IMR-90 (cell line): Measurements from ENCODE around the gene ADAMTSL2.

Experiments
- BHLHE40 ChIP-seq: fragments of 150-350 bp; IDR thresholded peaks from 2 replicates; pipeline ENCODE4 v1.6.1; 2016; ENCODE audit warnings: mild to moderate bottlenecking, low read depth, low read length
- CEBPB ChIP-seq: IDR thresholded peaks from 2 replicates; pipeline ENCODE4 v1.6.1; 2012; ENCODE audit warnings: low read depth, low read length, improper control_type of control experiment
- CHD1 ChIP-seq: IDR thresholded peaks from 2 replicates; pipeline ENCODE4 v1.6.1; 2012; ENCODE audit warnings: low read depth, low read length, improper control_type of control experiment
- MAFK ChIP-seq: IDR thresholded peaks from 2 replicates; pipeline ENCODE4 v1.6.1; 2012; ENCODE audit warnings: low read depth, low read length, improper control_type of control experiment
- MAZ ChIP-seq: IDR thresholded peaks from 2 replicates; pipeline ENCODE4 v1.6.1; 2012; ENCODE audit warnings: low read depth, mild to moderate bottlenecking, low read length, improper control_type of control experiment, moderate library complexity, borderline replicate concordance
- NFE2L2 ChIP-seq: fragments of 150-350 bp; IDR thresholded peaks from 2 replicates; pipeline ENCODE4 v1.6.1; 2016; ENCODE audit warnings: low read depth, mild to moderate bottlenecking, low read length
- POLR2A ChIP-seq: IDR thresholded peaks from 2 replicates; pipeline ENCODE4 v1.6.1; 2012; ENCODE audit warnings: mild to moderate bottlenecking, low read depth, low read length
- RAD21 ChIP-seq: IDR thresholded peaks from 2 replicates; pipeline ENCODE4 v1.6.1; 2012; ENCODE audit warnings: low read length, improper control_type of control experiment
- RFX5 ChIP-seq: IDR thresholded peaks from 2 replicates; pipeline ENCODE4 v1.8.0; 2012; ENCODE audit warnings: low read depth, mild to moderate bottlenecking, low read length, moderate library complexity
- TF ChIP-seq, protein P1 (sequence below): conservative IDR thresholded peaks from 2 replicates; pipeline ENCODE4 v1.5.1; 2012; ENCODE audit warnings: mild to moderate bottlenecking, low read depth, low read length, improper control_type of control experiment
- TF ChIP-seq, protein P2 (sequence below): fragments of 150-350 bp; IDR thresholded peaks from 2 replicates; pipeline ENCODE4 v1.6.1; 2017; ENCODE audit warnings: mild to moderate bottlenecking, antibody characterized with exemption, low read length, low read depth

DNA sequence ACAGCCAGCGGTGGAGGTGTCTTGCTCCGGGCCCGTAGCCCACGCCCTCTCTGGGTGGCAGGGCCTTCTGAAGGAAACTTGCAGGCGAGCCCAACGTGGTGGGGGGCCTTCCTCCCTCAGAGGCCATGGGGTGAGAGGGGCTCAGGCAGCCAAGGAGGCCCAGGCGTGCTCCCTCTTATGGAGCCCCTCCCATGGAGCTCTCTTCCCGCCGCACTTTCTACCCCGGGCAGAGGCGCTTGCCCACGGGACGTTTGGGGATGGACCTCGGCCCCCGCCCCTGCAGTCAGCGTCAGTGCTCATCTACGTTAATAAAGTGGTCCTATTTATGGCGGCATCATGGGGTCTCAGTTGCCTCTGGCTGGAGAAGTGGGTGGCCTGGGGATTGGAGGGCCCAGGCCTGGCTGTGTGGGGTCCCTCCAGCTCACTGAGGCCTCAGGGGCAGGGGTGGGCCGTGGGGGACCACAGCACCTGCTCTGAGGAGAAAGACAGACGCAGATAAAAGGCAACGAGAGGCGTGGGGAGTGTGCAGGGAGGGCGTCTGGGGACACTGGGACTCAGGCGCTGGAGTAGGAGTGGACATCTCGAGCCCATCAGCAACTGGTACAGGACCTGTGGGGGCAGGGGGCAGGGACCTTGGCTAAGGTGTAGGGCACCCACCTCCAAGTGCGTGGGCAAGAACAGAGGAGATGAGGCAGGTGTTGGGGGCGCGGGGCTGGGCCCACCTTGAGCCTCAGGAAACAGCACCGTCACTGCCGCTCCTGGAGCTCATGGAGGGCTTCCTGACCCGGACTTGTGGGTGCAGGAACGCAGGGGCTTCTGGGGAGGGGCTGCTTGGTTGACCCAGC is 40.9 kb downstream of the ADAMTSL2 start:
- TF ChIP-seq, protein P1, sequence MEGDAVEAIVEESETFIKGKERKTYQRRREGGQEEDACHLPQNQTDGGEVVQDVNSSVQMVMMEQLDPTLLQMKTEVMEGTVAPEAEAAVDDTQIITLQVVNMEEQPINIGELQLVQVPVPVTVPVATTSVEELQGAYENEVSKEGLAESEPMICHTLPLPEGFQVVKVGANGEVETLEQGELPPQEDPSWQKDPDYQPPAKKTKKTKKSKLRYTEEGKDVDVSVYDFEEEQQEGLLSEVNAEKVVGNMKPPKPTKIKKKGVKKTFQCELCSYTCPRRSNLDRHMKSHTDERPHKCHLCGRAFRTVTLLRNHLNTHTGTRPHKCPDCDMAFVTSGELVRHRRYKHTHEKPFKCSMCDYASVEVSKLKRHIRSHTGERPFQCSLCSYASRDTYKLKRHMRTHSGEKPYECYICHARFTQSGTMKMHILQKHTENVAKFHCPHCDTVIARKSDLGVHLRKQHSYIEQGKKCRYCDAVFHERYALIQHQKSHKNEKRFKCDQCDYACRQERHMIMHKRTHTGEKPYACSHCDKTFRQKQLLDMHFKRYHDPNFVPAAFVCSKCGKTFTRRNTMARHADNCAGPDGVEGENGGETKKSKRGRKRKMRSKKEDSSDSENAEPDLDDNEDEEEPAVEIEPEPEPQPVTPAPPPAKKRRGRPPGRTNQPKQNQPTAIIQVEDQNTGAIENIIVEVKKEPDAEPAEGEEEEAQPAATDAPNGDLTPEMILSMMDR = no peak
- TF ChIP-seq POLR2A (no peak), CEBPB (no peak), RAD21 (no peak), CHD1 (no peak), RFX5 (no peak), MAZ (no peak), NFE2L2 (no peak), BHLHE40 (no peak), MAFK (no peak)
- TF ChIP-seq, protein P2, sequence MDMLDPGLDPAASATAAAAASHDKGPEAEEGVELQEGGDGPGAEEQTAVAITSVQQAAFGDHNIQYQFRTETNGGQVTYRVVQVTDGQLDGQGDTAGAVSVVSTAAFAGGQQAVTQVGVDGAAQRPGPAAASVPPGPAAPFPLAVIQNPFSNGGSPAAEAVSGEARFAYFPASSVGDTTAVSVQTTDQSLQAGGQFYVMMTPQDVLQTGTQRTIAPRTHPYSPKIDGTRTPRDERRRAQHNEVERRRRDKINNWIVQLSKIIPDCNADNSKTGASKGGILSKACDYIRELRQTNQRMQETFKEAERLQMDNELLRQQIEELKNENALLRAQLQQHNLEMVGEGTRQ = no peak
